SK-N-SH (cell line): ENCODE results near the gene TMPRSS5. TPM values are rescaled to one million over a fixed set of nuclear protein-coding genes. Genes with fewer than 3 reads are reported as not detected.

Experiments used
- CTCF ChIA-PET: fragments of 300-600, 350-600 bp; formaldehyde crosslinking; extraction: SDS; loops from one replicate; lab custom pipeline; 2021; lab: Yijun Ruan, JAX
- POLR2A ChIA-PET: fragments of 350-600 bp; sonication (Branson Sonifier 250); formaldehyde crosslinking; extraction: SDS; loops from one replicate; lab custom pipeline; 2020; ENCODE audit warnings: antibody characterized with exemption, inconsistent platforms; lab: Yijun Ruan, JAX
- DNase-seq: peaks from one replicate; pipeline ENCODE4 v3.0.0; 2012
- H2AFZ ChIP-seq: fragments of 200-600 bp; sonication (generic); 2 replicates; pipeline ENCODE4 v1.8.1; 2016; ENCODE audit warnings: antibody characterized with exemption, mild to moderate bottlenecking, low read depth
- H3F3A ChIP-seq: fragments of 200-600 bp; sonication (generic); replicated peaks from 2 replicates; pipeline ENCODE3; 2016; ENCODE audit warnings: antibody characterized with exemption, mild to moderate bottlenecking; ENCODE audit not compliant: insufficient read depth
- H3K27ac ChIP-seq, 2 experiments: fragments of 200-500 bp in 1 of 2; fragments of 200-600 bp in 1 of 2; sonication (Bioruptor generic) in 1 of 2; sonication (generic), shearing (Covaris generic) in 1 of 2; 2 replicates each; pipeline versions ENCODE4 v1.5.1 to v1.6.1; 2014 to 2016; ENCODE audit warnings: low read depth in 2 of 2, inconsistent platforms in 1 of 2, low read length in 1 of 2, mild to moderate bottlenecking in 1 of 2, mixed read lengths in 1 of 2
- H3K27me3 ChIP-seq: fragments of 200-600 bp; sonication (generic), shearing (Covaris generic); 2 replicates; pipeline ENCODE4 v1.6.1; 2016; ENCODE audit warnings: mixed run types; ENCODE audit not compliant: insufficient read depth
- H3K36me3 ChIP-seq, 2 experiments: fragments of 200-500 bp in 1 of 2; fragments of 200-600 bp in 1 of 2; sonication (Bioruptor generic) in 1 of 2; sonication (generic) in 1 of 2; replicated peaks in 1 of 2; 2 replicates each; pipeline versions ENCODE3 to v1.5.1; 2014 to 2016; ENCODE audit warnings: low read length in 1 of 2, mild to moderate bottlenecking in 1 of 2; ENCODE audit not compliant: insufficient read depth in 2 of 2, control insufficient read depth in 1 of 2
- H3K4me1 ChIP-seq, 2 experiments: fragments of 200-500 bp in 1 of 2; fragments of 200-600 bp in 1 of 2; sonication (Bioruptor generic) in 1 of 2; sonication (generic), shearing (Covaris generic) in 1 of 2; 2 replicates each; pipeline versions ENCODE4 v1.5.1 to v1.6.1; 2014 to 2016; ENCODE audit warnings: low read depth in 1 of 2, low read length in 1 of 2, mixed run types in 1 of 2; ENCODE audit not compliant: insufficient read depth in 2 of 2, control insufficient read depth in 1 of 2
- H3K4me2 ChIP-seq: fragments of 200-600 bp; sonication (generic), shearing (Covaris generic); 2 replicates; pipeline ENCODE4 v1.6.1; 2017; ENCODE audit warnings: mixed run types
- H3K4me3 ChIP-seq, 2 experiments: fragments of 200-500 bp in 1 of 2; fragments of 200-600 bp in 1 of 2; sonication (Bioruptor generic) in 1 of 2; sonication (generic), shearing (Covaris generic) in 1 of 2; 2 replicates each; pipeline versions ENCODE4 v1.5.1 to v1.8.1; 2014 to 2016; ENCODE audit warnings: low read depth in 2 of 2, inconsistent platforms in 1 of 2, low read length in 1 of 2, mild to moderate bottlenecking in 1 of 2, mixed read lengths in 1 of 2, moderate library complexity in 1 of 2
- H3K79me2 ChIP-seq: fragments of 200-600 bp; sonication (generic); 2 replicates; pipeline ENCODE4 v1.8.1; 2017; ENCODE audit warnings: mild to moderate bottlenecking; ENCODE audit not compliant: insufficient read depth
- H3K9ac ChIP-seq: fragments of 200-600 bp; sonication (generic); 2 replicates; pipeline ENCODE4 v1.6.1; 2017; ENCODE audit warnings: mixed run types
- H3K9me2 ChIP-seq: fragments of 200-600 bp; sonication (generic); 2 replicates; pipeline ENCODE4 v1.6.1; 2017; ENCODE audit warnings: mixed run types
- H3K9me3 ChIP-seq: fragments of 200-600 bp; sonication (generic); 2 replicates; pipeline ENCODE4 v1.6.1; 2017; ENCODE audit warnings: mixed run types, mild to moderate bottlenecking, moderate library complexity
- H4K20me1 ChIP-seq: fragments of 200-600 bp; sonication (generic); 2 replicates; pipeline ENCODE4 v1.6.1; 2017; ENCODE audit warnings: mild to moderate bottlenecking, mixed run types; ENCODE audit not compliant: insufficient read depth
- EZH2phosphoT487 ChIP-seq: fragments of 200-600 bp; sonication (generic); IDR thresholded peaks from 2 replicates; pipeline ENCODE4 v1.6.1; 2017; ENCODE audit warnings: low read depth, mixed run types, mild to moderate bottlenecking, antibody characterized with exemption, moderate library complexity, borderline replicate concordance
- FOXM1 ChIP-seq: IDR thresholded peaks from 2 replicates; pipeline ENCODE4 v1.4.0; 2012; ENCODE audit warnings: low read depth, mild to moderate bottlenecking
- GATA2 ChIP-seq: sonication (generic); formaldehyde crosslinking; IDR thresholded peaks from 2 replicates; pipeline ENCODE4 v1.5.0; 2020; ENCODE audit warnings: mild to moderate bottlenecking, missing genetic modification reagents
- JUND ChIP-seq: IDR thresholded peaks from 2 replicates; pipeline ENCODE4 v1.4.0; 2012
- MEF2A ChIP-seq: IDR thresholded peaks from 2 replicates; pipeline ENCODE4 v1.4.0; 2012; ENCODE audit warnings: low read depth, borderline replicate concordance
- MXI1 ChIP-seq: IDR thresholded peaks from 2 replicates; pipeline ENCODE4 v1.6.1; 2012; ENCODE audit warnings: mild to moderate bottlenecking, low read depth, low read length, improper control_type of control experiment
- SIN3A ChIP-seq: IDR thresholded peaks from 2 replicates; pipeline ENCODE4 v1.6.1; 2012; ENCODE audit warnings: low read depth, mild to moderate bottlenecking, low read length, moderate library complexity, borderline replicate concordance
- SMC3 ChIP-seq: IDR thresholded peaks from 2 replicates; pipeline ENCODE4 v1.6.1; 2012; ENCODE audit warnings: low read depth, low read length, improper control_type of control experiment
- TAF1 ChIP-seq: IDR thresholded peaks from 2 replicates; pipeline ENCODE4 v1.6.1; 2012; ENCODE audit warnings: low read depth, mild to moderate bottlenecking, low read length, moderate library complexity, borderline replicate concordance
- TEAD4 ChIP-seq: IDR thresholded peaks from 2 replicates; pipeline ENCODE4 v1.4.0; 2012; ENCODE audit warnings: mild to moderate bottlenecking, borderline replicate concordance; ENCODE audit not compliant: insufficient read depth
- USF1 ChIP-seq: IDR thresholded peaks from 2 replicates; pipeline ENCODE4 v1.4.0; 2012; ENCODE audit warnings: low read depth, borderline replicate concordance
- YY1 ChIP-seq: IDR thresholded peaks from 2 replicates; pipeline ENCODE4 v1.4.0; 2012; ENCODE audit warnings: low read depth, mild to moderate bottlenecking
- ZBTB33 ChIP-seq: IDR thresholded peaks from 2 replicates; pipeline ENCODE4 v1.4.0; 2012; ENCODE audit warnings: low read depth, borderline replicate concordance
- WGBS: methylation state at CpG from one replicate; pipeline ENCODE4 v1.1.6; 2017; ENCODE audit warnings: low lambda C conversion rate; 5-methylcytosine and 5-hydroxymethylcytosine counted together
- polyA plus RNA-seq, 3 experiments: library from polyadenylated mRNA; depleted of rRNA; stranded (reverse); fragments of >200 nt; gene quantifications; 2 replicates each; pipeline ENCODE4 v1.2.3, GENCODE V29; 2012

Gene TMPRSS5
- polyA plus RNA-seq, 1 of the 3 experiments (the other 2 are of a cell fraction) = 0.28 TPM

- H4K20me1 ChIP-seq = no peaks in the 10 kb centered on the region
- TF ChIP-seq USF1 (no peak), SIN3A (no peak), JUND (no peak), TEAD4 (no peak), ZBTB33 (no peak), MXI1 (no peak), MEF2A (no peak), TAF1 (no peak), YY1 (no peak), GATA2 (CRISPR knock-in tag) (no peak)
- CTCF ChIA-PET = interaction anchor here (0.7 to 2.6 kb wide), 3 partner anchors 17 to 378 kb away, joined by 3 to 7 read pairs (median 4); no protein-coding TSS in a partner anchor
- H3K9ac ChIP-seq = no peak overlapping the region
- H2AFZ ChIP-seq = no peak overlapping the region
- no peak for DNase-seq
- H3K4me1 ChIP-seq = peaks cover 0 to 11% of the 10 kb centered on the region in 2 experiments; a peak in 1 of 4 replicates
- no peak overlapping the region for H3K27ac ChIP-seq
- no peak overlapping the region for H3K4me2 ChIP-seq
- H3F3A ChIP-seq = no peaks in the 10 kb centered on the region
- POLR2A ChIA-PET = no interaction called here
- no peaks in the 10 kb centered on the region for H3K9me2 ChIP-seq
- no peak overlapping the region for H3K4me3 ChIP-seq
- no peaks in the 10 kb centered on the region for H3K79me2 ChIP-seq
- WGBS = 57% methylated on average over 5 of the region's 5 CpGs
- no peaks in the 10 kb centered on the region for H3K27me3 ChIP-seq
- H3K36me3 ChIP-seq = no peaks in the 10 kb centered on the region
- H3K9me3 ChIP-seq = no peaks in the 10 kb centered on the region
Observed at GRCh38 chr11:113684496-113684895, 21.6 kb downstream of the TMPRSS5 start.

GRCh38 chr11:113683481-113684046 is 22.5 kb downstream of the TMPRSS5 start:
- 0 out of 2 replicates have a peak, but pooled peaks cover 5% of the 10 kb centered on the region for H3K27me3 ChIP-seq
- ChIA-PET CTCF (interaction anchor here (1.9 to 2.6 kb wide), 2 partner anchors 16 to 130 kb away, joined by 4 to 7 read pairs; no protein-coding TSS in a partner anchor), POLR2A (no interaction called here)
- H3F3A ChIP-seq = no peaks in the 10 kb centered on the region
- peaks cover 0 to 10% of the 10 kb centered on the region in 2 experiments; a peak in 1 of 4 replicates for H3K4me1 ChIP-seq
- no peak overlapping the region for H3K27ac ChIP-seq
- TF ChIP-seq EZH2phosphoT487 (no peak), FOXM1 (no peak), MEF2A (no peak), SMC3 (no peak), MXI1 (no peak), ZBTB33 (no peak)
- no peak overlapping the region for H3K4me2 ChIP-seq
- no peak overlapping the region for H3K4me3 ChIP-seq
- no peak overlapping the region for H2AFZ ChIP-seq
- H3K9me3 ChIP-seq = no peaks in the 10 kb centered on the region
- H3K36me3 ChIP-seq = no peaks in the 10 kb centered on the region
- no peaks in the 10 kb centered on the region for H4K20me1 ChIP-seq
- H3K79me2 ChIP-seq = no peaks in the 10 kb centered on the region
- DNase-seq = no peak
- no peaks in the 10 kb centered on the region for H3K9me2 ChIP-seq
- H3K9ac ChIP-seq = no peak overlapping the region
- WGBS = 64% methylated on average over 4 of the region's 6 CpGs
